GM23338 (cell line): ENCODE data around the gene MYO5A. TPM values are rescaled to one million over a fixed set of nuclear protein-coding genes. Genes with fewer than 3 reads are reported as not detected.

Experiments used
- ATAC-seq: fragments of 200-7000 bp; cut with Tn5 transposase; 3 replicates; pipeline ENCODE4 v1.9.1; 2020
- DNase-seq: peaks from one replicate; pipeline ENCODE4 v3.0.0-alpha.2; 2015; ENCODE audit warnings: low spot score
- H2AFZ ChIP-seq: fragments of 200-600 bp; sonication (generic); 2 replicates; pipeline ENCODE4 v1.8.0; 2016; ENCODE audit warnings: antibody characterized with exemption, mild to moderate bottlenecking, moderate library complexity
- H3F3A ChIP-seq: fragments of 200-600 bp; sonication (generic); replicated peaks from 2 replicates; pipeline ENCODE4 v1.8.0; 2017; ENCODE audit warnings: antibody characterized with exemption, mixed run types, low read depth
- H3K27ac ChIP-seq: fragments of 200-600 bp; sonication (generic); 2 replicates; pipeline ENCODE4 v1.6.1; 2016; ENCODE audit warnings: low read depth
- H3K27me3 ChIP-seq: fragments of 200-600 bp; sonication (generic); 2 replicates; pipeline ENCODE4 v1.8.0; 2016; ENCODE audit warnings: mild to moderate bottlenecking, mixed run types, moderate library complexity; ENCODE audit not compliant: insufficient read depth
- H3K36me3 ChIP-seq: fragments of 200-600 bp; sonication (generic); 2 replicates; pipeline ENCODE4 v1.8.0; 2016; ENCODE audit warnings: mild to moderate bottlenecking; ENCODE audit not compliant: insufficient read depth
- H3K4me1 ChIP-seq: fragments of 200-600 bp; sonication (generic); 2 replicates; pipeline ENCODE4 v1.8.0; 2016; ENCODE audit warnings: mild to moderate bottlenecking, moderate library complexity; ENCODE audit not compliant: insufficient read depth
- H3K4me2 ChIP-seq: fragments of 200-600 bp; sonication (generic); 2 replicates; pipeline ENCODE4 v1.7.1; 2017; ENCODE audit warnings: mixed run types
- H3K4me3 ChIP-seq: fragments of 200-600 bp; sonication (generic); 2 replicates; pipeline ENCODE4 v1.6.1; 2016; ENCODE audit warnings: mixed run types
- H3K79me2 ChIP-seq: fragments of 200-600 bp; sonication (generic); replicated peaks from 2 replicates; pipeline ENCODE4 v1.8.0; 2017; ENCODE audit warnings: mild to moderate bottlenecking; ENCODE audit not compliant: insufficient read depth
- H3K9me2 ChIP-seq: fragments of 200-600 bp; sonication (generic); 2 replicates; pipeline ENCODE4 v1.8.0; 2017; ENCODE audit not compliant: insufficient read depth
- H4K20me1 ChIP-seq: fragments of 200-600 bp; sonication (generic); replicated peaks from 2 replicates; pipeline ENCODE4 v1.8.0; 2017; ENCODE audit warnings: mild to moderate bottlenecking; ENCODE audit not compliant: insufficient read depth
- H3K27ac Mint-ChIP-seq: 2 replicates; pipeline ENCODE4 v1.8.0; 2020; ENCODE audit warnings: inconsistent platforms, mild to moderate bottlenecking, moderate library complexity, mixed read lengths
- H3K27me3 Mint-ChIP-seq: 3 replicates; pipeline ENCODE4 v1.8.0; 2022; ENCODE audit warnings: low read depth, mild to moderate bottlenecking, moderate library complexity, mixed read lengths, inconsistent platforms; ENCODE audit not compliant: insufficient read depth, poor library complexity
- H3K36me3 Mint-ChIP-seq: 3 replicates; pipeline ENCODE4 v1.8.0; 2021; ENCODE audit warnings: low read depth, mild to moderate bottlenecking, inconsistent platforms, moderate library complexity, mixed read lengths
- H3K4me1 Mint-ChIP-seq: 3 replicates; pipeline ENCODE4 v1.8.0; 2020; ENCODE audit warnings: mild to moderate bottlenecking, inconsistent platforms, mixed read lengths
- H3K4me3 Mint-ChIP-seq: 3 replicates; pipeline ENCODE4 v1.8.0; 2021; ENCODE audit warnings: moderate library complexity, mild to moderate bottlenecking, inconsistent platforms, mixed read lengths
- H3K9me3 Mint-ChIP-seq: 3 replicates; pipeline ENCODE4 v1.8.0; 2020; ENCODE audit warnings: moderate library complexity, mild to moderate bottlenecking, inconsistent platforms, mixed read lengths
- CREB1 ChIP-seq: fragments of 250-450 bp; sonication (Bioruptor Pico); IDR thresholded peaks from 2 replicates; pipeline ENCODE4 v1.5.0; 2020; ENCODE audit warnings: low read depth, mild to moderate bottlenecking, moderate library complexity
- JUNB ChIP-seq: IDR thresholded peaks from one replicate; pipeline ENCODE4 v1.6.1; 2016; ENCODE audit warnings: antibody characterized with exemption; ENCODE audit not compliant: unreplicated experiment
- POLR2AphosphoS5 ChIP-seq: IDR thresholded peaks from 2 replicates; pipeline ENCODE4 v1.6.1; 2016; ENCODE audit warnings: antibody characterized with exemption, low read depth
- STAT1 ChIP-seq: IDR thresholded peaks from one replicate; pipeline ENCODE4 v1.6.1; 2016; ENCODE audit warnings: antibody characterized with exemption; ENCODE audit not compliant: unreplicated experiment
- ZNF331 ChIP-seq: fragments of 250-450 bp; sonication (Bioruptor Pico); IDR thresholded peaks from 2 replicates; pipeline ENCODE4 v1.5.0; 2020; ENCODE audit warnings: low read depth, mild to moderate bottlenecking, moderate library complexity
- polyA plus RNA-seq: library from polyadenylated mRNA; unstranded; fragments of >200 nt; fragmentation: Nextera tagmentation; extraction: Ambion mirVana; gene quantifications from 2 replicates; pipeline ENCODE4 v1.2.1, GENCODE V29; 2016
- total RNA-seq: library from RNA; depleted of rRNA; stranded (reverse); fragments of >200 nt; shearing (Covaris generic); gene quantifications from 2 replicates; pipeline ENCODE4 v1.2.3, GENCODE V29; 2014
- TF ChIP-seq, protein P1 (sequence below): fragments of 250-450 bp; sonication (Bioruptor Pico); IDR thresholded peaks from 2 replicates; pipeline ENCODE4 v1.5.0; 2020; ENCODE audit warnings: mild to moderate bottlenecking, moderate library complexity
- TF ChIP-seq, protein P2 (sequence below), 2 experiments: fragments of 200-600 bp in 1 of 2; sonication (generic) in 1 of 2; conservative IDR thresholded peaks; 2 replicates each; pipeline versions ENCODE4 v1.5.1 to v1.6.1; 2016 to 2017; ENCODE audit warnings: antibody characterized with exemption in 2 of 2, low read depth in 2 of 2, mild to moderate bottlenecking in 2 of 2, moderate library complexity in 1 of 2

Gene MYO5A
- total and polyA plus RNA-seq, 2 experiments from 2014 or later: 5.7 to 31.8 TPM

DNA sequence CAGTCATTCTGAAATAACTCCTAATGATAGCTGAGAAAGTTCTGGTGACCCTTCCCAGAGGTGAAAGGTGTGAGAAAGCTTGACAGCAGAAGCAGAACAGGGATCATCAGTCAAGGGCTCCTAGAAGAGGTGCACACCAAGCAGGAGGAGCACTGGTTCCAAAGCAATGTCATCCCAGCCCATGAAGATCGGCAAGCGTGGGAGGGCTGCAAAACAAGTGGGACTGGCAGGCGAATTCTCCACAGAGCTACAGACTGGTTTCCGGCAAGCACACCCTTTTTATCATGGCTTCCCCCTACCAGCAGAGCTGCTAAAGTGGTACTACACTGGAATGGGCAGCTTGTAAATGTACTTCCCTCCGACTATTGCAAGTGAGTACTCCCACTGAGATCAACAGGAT, 170.7 kb downstream of the MYO5A start (continued):
- TF ChIP-seq, protein P1, sequence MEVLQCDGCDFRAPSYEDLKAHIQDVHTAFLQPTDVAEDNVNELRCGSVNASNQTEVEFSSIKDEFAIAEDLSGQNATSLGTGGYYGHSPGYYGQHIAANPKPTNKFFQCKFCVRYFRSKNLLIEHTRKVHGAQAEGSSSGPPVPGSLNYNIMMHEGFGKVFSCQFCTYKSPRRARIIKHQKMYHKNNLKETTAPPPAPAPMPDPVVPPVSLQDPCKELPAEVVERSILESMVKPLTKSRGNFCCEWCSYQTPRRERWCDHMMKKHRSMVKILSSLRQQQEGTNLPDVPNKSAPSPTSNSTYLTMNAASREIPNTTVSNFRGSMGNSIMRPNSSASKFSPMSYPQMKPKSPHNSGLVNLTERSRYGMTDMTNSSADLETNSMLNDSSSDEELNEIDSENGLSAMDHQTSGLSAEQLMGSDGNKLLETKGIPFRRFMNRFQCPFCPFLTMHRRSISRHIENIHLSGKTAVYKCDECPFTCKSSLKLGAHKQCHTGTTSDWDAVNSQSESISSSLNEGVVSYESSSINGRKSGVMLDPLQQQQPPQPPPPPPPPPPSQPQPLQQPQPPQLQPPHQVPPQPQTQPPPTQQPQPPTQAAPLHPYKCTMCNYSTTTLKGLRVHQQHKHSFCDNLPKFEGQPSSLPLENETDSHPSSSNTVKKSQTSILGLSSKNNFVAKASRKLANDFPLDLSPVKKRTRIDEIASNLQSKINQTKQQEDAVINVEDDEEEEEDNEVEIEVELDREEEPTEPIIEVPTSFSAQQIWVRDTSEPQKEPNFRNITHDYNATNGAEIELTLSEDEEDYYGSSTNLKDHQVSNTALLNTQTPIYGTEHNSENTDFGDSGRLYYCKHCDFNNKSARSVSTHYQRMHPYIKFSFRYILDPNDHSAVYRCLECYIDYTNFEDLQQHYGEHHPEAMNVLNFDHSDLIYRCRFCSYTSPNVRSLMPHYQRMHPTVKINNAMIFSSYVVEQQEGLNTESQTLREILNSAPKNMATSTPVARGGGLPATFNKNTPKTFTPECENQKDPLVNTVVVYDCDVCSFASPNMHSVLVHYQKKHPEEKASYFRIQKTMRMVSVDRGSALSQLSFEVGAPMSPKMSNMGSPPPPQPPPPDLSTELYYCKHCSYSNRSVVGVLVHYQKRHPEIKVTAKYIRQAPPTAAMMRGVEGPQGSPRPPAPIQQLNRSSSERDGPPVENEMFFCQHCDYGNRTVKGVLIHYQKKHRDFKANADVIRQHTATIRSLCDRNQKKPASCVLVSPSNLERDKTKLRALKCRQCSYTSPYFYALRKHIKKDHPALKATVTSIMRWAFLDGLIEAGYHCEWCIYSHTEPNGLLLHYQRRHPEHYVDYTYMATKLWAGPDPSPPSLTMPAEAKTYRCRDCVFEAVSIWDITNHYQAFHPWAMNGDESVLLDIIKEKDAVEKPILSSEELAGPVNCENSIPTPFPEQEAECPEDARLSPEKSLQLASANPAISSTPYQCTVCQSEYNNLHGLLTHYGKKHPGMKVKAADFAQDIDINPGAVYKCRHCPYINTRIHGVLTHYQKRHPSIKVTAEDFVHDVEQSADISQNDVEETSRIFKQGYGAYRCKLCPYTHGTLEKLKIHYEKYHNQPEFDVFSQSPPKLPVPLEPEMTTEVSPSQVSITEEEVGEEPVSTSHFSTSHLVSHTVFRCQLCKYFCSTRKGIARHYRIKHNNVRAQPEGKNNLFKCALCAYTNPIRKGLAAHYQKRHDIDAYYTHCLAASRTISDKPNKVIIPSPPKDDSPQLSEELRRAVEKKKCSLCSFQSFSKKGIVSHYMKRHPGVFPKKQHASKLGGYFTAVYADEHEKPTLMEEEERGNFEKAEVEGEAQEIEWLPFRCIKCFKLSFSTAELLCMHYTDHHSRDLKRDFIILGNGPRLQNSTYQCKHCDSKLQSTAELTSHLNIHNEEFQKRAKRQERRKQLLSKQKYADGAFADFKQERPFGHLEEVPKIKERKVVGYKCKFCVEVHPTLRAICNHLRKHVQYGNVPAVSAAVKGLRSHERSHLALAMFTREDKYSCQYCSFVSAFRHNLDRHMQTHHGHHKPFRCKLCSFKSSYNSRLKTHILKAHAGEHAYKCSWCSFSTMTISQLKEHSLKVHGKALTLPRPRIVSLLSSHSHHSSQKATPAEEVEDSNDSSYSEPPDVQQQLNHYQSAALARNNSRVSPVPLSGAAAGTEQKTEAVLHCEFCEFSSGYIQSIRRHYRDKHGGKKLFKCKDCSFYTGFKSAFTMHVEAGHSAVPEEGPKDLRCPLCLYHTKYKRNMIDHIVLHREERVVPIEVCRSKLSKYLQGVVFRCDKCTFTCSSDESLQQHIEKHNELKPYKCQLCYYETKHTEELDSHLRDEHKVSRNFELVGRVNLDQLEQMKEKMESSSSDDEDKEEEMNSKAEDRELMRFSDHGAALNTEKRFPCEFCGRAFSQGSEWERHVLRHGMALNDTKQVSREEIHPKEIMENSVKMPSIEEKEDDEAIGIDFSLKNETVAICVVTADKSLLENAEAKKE (CRISPR knock-in tag): no peak
- TF ChIP-seq CREB1 (CRISPR knock-in tag): no peak

DNA sequence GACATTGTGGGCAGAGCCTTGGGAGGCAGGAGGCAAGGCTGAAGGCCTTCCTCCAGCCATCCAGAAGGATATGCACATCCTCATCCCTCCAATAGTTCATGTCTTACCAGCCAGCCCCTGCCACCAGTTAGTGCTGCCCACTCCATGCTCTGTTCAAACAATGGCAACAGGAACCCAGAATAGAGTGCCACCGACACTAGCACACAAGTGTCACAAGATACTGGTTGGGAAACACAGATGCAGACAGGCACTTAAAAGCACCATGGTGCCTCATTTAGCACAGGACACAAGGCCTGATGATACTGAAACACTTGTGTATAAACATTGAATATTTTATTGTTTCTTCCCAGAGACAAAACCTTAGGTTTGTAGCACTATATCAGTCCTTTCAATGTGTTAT, 176.6 kb downstream of the MYO5A start:
- no peak overlapping the region for H3K27ac Mint-ChIP-seq
- Histone ChIP-seq H3K27ac (no peak overlapping the region), H3K4me3 (no peak overlapping the region), H3K79me2 (no peaks in the 10 kb centered on the region), H3K4me1 (no peaks in the 10 kb centered on the region), H3K27me3 (no peaks in the 10 kb centered on the region), H3K36me3 (no peaks in the 10 kb centered on the region; the same call in 1 of the 2 replicates), H3F3A (no peaks in the 10 kb centered on the region), H4K20me1 (0 out of 2 replicates have a peak, but pooled peaks cover 4% of the 10 kb centered on the region), H3K4me2 (no peak overlapping the region), H2AFZ (no peak overlapping the region), H3K9me2 (no peaks in the 10 kb centered on the region)
- DNase-seq (no peak), ATAC-seq (no peak)
- H3K4me1 Mint-ChIP-seq: no peaks in the 10 kb centered on the region
- no peaks in the 10 kb centered on the region for H3K9me3 Mint-ChIP-seq
- TF ChIP-seq ZNF331 (CRISPR knock-in tag) (no peak), POLR2AphosphoS5 (no peak), JUNB (no peak), STAT1 (no peak)
- TF ChIP-seq, protein P2, sequence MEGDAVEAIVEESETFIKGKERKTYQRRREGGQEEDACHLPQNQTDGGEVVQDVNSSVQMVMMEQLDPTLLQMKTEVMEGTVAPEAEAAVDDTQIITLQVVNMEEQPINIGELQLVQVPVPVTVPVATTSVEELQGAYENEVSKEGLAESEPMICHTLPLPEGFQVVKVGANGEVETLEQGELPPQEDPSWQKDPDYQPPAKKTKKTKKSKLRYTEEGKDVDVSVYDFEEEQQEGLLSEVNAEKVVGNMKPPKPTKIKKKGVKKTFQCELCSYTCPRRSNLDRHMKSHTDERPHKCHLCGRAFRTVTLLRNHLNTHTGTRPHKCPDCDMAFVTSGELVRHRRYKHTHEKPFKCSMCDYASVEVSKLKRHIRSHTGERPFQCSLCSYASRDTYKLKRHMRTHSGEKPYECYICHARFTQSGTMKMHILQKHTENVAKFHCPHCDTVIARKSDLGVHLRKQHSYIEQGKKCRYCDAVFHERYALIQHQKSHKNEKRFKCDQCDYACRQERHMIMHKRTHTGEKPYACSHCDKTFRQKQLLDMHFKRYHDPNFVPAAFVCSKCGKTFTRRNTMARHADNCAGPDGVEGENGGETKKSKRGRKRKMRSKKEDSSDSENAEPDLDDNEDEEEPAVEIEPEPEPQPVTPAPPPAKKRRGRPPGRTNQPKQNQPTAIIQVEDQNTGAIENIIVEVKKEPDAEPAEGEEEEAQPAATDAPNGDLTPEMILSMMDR (conservative IDR thresholded peaks at IDR 0.05; ENCODE audit: low read depth in 2 of 2): no peak
- H3K27me3 Mint-ChIP-seq: peaks cover 3% of the 10 kb centered on the region
- no peak overlapping the region for H3K4me3 Mint-ChIP-seq
- H3K36me3 Mint-ChIP-seq: peaks cover 14% of the 10 kb centered on the region; the same call in 2 of the 3 replicates
